ENCODE measurements around the gene PLXNB1.
A peak's percentile ranks its signal among the peaks of the same experiment; 100 is the strongest.

Gene PLXNB1

GRCh38 chr3:48439820-48440589 lies 10.1 kb upstream of the PLXNB1 start, which contains the start of the genes CCDC51 and TMA7:
CCDC51 (minus strand) TSS chr3:48440119; CDS start chr3:48435128, 4,991 bp downstream.
TMA7 (plus strand) TSS chr3:48440257; CDS start chr3:48440297, 40 bp downstream.
- TF ChIP-seq CTCF (conservative IDR thresholded peaks at IDR 0.05; ENCODE audit: low read length), result no peak
- H3K4me3 ChIP-seq (ENCODE audit: low read length), result peak within 1 kb of the TSS; percentile 99
- DNase-seq (ENCODE audit: low read depth), result peak; percentile 93

GRCh38 chr3:48437812-48438211 lies 7.9 kb upstream of the PLXNB1 start:
- TF ChIP-seq CTCF (conservative IDR thresholded peaks at IDR 0.05; ENCODE audit: low read length), result no peak

GRCh38 chr3:48436855-48437254 lies 7.0 kb upstream of the PLXNB1 start:
- no peak overlapping the region for H3K4me3 ChIP-seq (ENCODE audit: low read length)

More at GRCh38 chr3:48437812-48438211, 7.9 kb upstream of the PLXNB1 start:
- H3K4me3 ChIP-seq (ENCODE audit: low read length), result no peak overlapping the region
- no peak for DNase-seq (ENCODE audit: low read depth)

GRCh38 chr3:48436477-48436787 lies 6.5 kb upstream of the PLXNB1 start:
- no peak for TF ChIP-seq CTCF (conservative IDR thresholded peaks at IDR 0.05; ENCODE audit: low read length)
- no peak for DNase-seq (ENCODE audit: low read depth)
- no peak overlapping the region for H3K4me3 ChIP-seq (ENCODE audit: low read length)

More at GRCh38 chr3:48436855-48437254, 7.0 kb upstream of the PLXNB1 start:
- no peak for DNase-seq (ENCODE audit: low read depth)
- TF ChIP-seq CTCF (conservative IDR thresholded peaks at IDR 0.05; ENCODE audit: low read length), result no peak

- peak; percentile 99 for TF ChIP-seq CTCF (conservative IDR thresholded peaks at IDR 0.05; ENCODE audit: low read length)
- DNase-seq (ENCODE audit: low read depth), result peak; percentile 74
- H3K4me3 ChIP-seq (ENCODE audit: low read length), result no peak overlapping the region
These were observed 6.0 kb upstream of the PLXNB1 start for GRCh38 chr3:48435774-48436476.

- no peak for TF ChIP-seq CTCF (conservative IDR thresholded peaks at IDR 0.05; ENCODE audit: low read length)
- no peak for DNase-seq (ENCODE audit: low read depth)
- H3K4me3 ChIP-seq (ENCODE audit: low read length), result no peak overlapping the region
These were observed 5.3 kb upstream of the PLXNB1 start for GRCh38 chr3:48435223-48435595.
